HG03469 (cell line): ENCODE results near the gene MRPL58.
A peak's percentile ranks its signal among the peaks of the same experiment; 100 is the strongest.
"Not testable (repeated sequence)": the region's sequence is repeated elsewhere in the genome, so short reads cannot be mapped to it uniquely, and the experiment has no call there.

Experiments used
- ATAC-seq: cut with Tn5 transposase; IDR thresholded peaks from one replicate; pipeline ENCODE4 v1.9.1; 2021; ENCODE audit warnings: mild to moderate bottlenecking, moderate library complexity, moderate number of reproducible peaks; ENCODE audit not compliant: unreplicated experiment

MRPL58 gene

GRCh38 chr17:75012346-75013091 lies at the start of gene MRPL58:
TSS of gene MRPL58 (plus strand) at chr17:75012670. CDS start at chr17:75012687, 17 bp downstream.
- peak; percentile 64 for ATAC-seq

- ATAC-seq, result no peak
Observed at GRCh38 chr17:74963656-74964055, 48.8 kb upstream of the MRPL58 start.

- no peak for ATAC-seq
Observed at GRCh38 chr17:74964246-74964761, 48.2 kb upstream of the MRPL58 start.

GRCh38 chr17:74964988-74965622 lies 47.4 kb upstream of the MRPL58 start:
- no peak for ATAC-seq

- no peak for ATAC-seq
Observed at GRCh38 chr17:74968361-74968780, 44.1 kb upstream of the MRPL58 start.

- ATAC-seq, result not testable (repeated sequence)
Observed at GRCh38 chr17:74969501-74969900, 43.0 kb upstream of the MRPL58 start.

GRCh38 chr17:74970395-74970794 lies 42.1 kb upstream of the MRPL58 start:
- no peak for ATAC-seq

GRCh38 chr17:74971069-74971841 lies 41.2 kb upstream of the MRPL58 start:
- no peak for ATAC-seq

GRCh38 chr17:74971842-74972106 lies 40.7 kb upstream of the MRPL58 start:
- no peak for ATAC-seq

- ATAC-seq, result no peak
Observed at GRCh38 chr17:74972107-74972972, 40.1 kb upstream of the MRPL58 start, which contains the start of gene HID1. TSS of gene HID1 (minus strand) at chr17:74972759. CDS start at chr17:74972656, 103 bp downstream.

- no peak for ATAC-seq
Observed at GRCh38 chr17:74972973-74973328, 39.5 kb upstream of the MRPL58 start.

- ATAC-seq, result no peak
Observed at GRCh38 chr17:74975943-74976342, 36.5 kb upstream of the MRPL58 start.

- no peak for ATAC-seq
Observed at GRCh38 chr17:74977802-74978201, 34.7 kb upstream of the MRPL58 start.

- no peak for ATAC-seq
Observed at GRCh38 chr17:74978240-74978639, 34.2 kb upstream of the MRPL58 start.

- ATAC-seq, result no peak
Observed at GRCh38 chr17:74979408-74980146, 32.9 kb upstream of the MRPL58 start.

- no peak for ATAC-seq
Observed at GRCh38 chr17:74981318-74981978, 31.0 kb upstream of the MRPL58 start.

GRCh38 chr17:74981979-74982662 lies 30.3 kb upstream of the MRPL58 start:
- ATAC-seq, result no peak

- ATAC-seq, result not testable (repeated sequence)
Observed at GRCh38 chr17:74982663-74983313, 29.7 kb upstream of the MRPL58 start.
